ENCODE results near the gene RSAD2. TPM values are rescaled to one million over a fixed set of nuclear protein-coding genes. Genes with fewer than 3 reads are reported as not detected.

RSAD2 gene
- total and polyA plus RNA-seq, 2 of the 4 experiments (the other 2 are of a cell fraction): not detected

GRCh38 chr2:6932206-6932605 lies 54.6 kb downstream of the RSAD2 start:
- WGBS, 2 experiments (ENCODE audit: extremely low coverage in 2 of 2, insufficient read length in 1 of 2): no CpG with 5 or more reads among the region's 1 CpG
- H4K91ac ChIP-seq (ENCODE audit: insufficient read depth, low read depth, low read length): no peak overlapping the region
- no peak for ATAC-seq (ENCODE audit: low read depth)

More at GRCh38 chr2:6932206-6932605, 54.6 kb downstream of the RSAD2 start:
- no peaks in the 10 kb centered on the region; the same call in 1 of the 2 replicates for H3K27me3 ChIP-seq (ENCODE audit: control insufficient read depth, insufficient read depth, low read length)
- no peak overlapping the region for H3K56ac ChIP-seq (ENCODE audit: extremely low read depth, insufficient read depth, low read length)
- no peak overlapping the region for H4K5ac ChIP-seq (ENCODE audit: low read depth, low read length)
- H2BK120ac ChIP-seq (ENCODE audit: low read depth, low read length): no peak overlapping the region
- H2AK5ac ChIP-seq (ENCODE audit: low read depth, low read length): no peak overlapping the region
- intact Hi-C loops (cut with micrococcal nuclease) (no loop called here), in situ Hi-C loops (cut with MboI; ENCODE audit: low sequenced_read_pairs) (no loop called here), dilution Hi-C loops (cut with HindIII; ENCODE audit: low sequenced_read_pairs, unreplicated experiment) (no loop called here)
- no peak overlapping the region for H3K18ac ChIP-seq (ENCODE audit: low read depth, low read length)
- H3K36me3 ChIP-seq (ENCODE audit: control insufficient read depth, insufficient read depth, low read length): no peaks in the 10 kb centered on the region
- no peaks in the 10 kb centered on the region for H3K9me1 ChIP-seq (ENCODE audit: insufficient read depth, low read length)
- H3K14ac ChIP-seq (replicated peaks; ENCODE audit: low read depth, low read length): no peak overlapping the region
- no peak overlapping the region for H2BK5ac ChIP-seq (ENCODE audit: low read depth, low read length, poor library complexity, severe bottlenecking)
- no peak overlapping the region for H2BK20ac ChIP-seq (ENCODE audit: low read depth, low read length)
- H3K79me1 ChIP-seq (ENCODE audit: low read depth in 1 of 2, low read length in 2 of 2): no peaks in the 10 kb centered on the region
- H3K4me1 ChIP-seq (ENCODE audit: control insufficient read depth, insufficient read depth, low read length): no peaks in the 10 kb centered on the region
- no peaks in the 10 kb centered on the region for H3K9me3 ChIP-seq (ENCODE audit: control insufficient read depth, insufficient read depth, low read length)
- no peak overlapping the region for H3K4me2 ChIP-seq (ENCODE audit: low read depth, low read length)
- H4K20me1 ChIP-seq (ENCODE audit: insufficient read depth, low read length): no peaks in the 10 kb centered on the region
- CTCF ChIA-PET: no interaction called here
- BruUV-seq (replicated peaks): no TSS peak
- H2BK15ac ChIP-seq (ENCODE audit: low read depth, low read length): no peak overlapping the region
- H3K9ac ChIP-seq (ENCODE audit: low read depth, low read length): no peak overlapping the region
- H3K23ac ChIP-seq (ENCODE audit: low read depth, low read length): no peak overlapping the region
- no peak overlapping the region for H3K27ac ChIP-seq (ENCODE audit: insufficient read depth, low read length)
- no peak overlapping the region for H2AK9ac ChIP-seq (replicated peaks; ENCODE audit: low read depth, low read length, poor library complexity)
- POLR2A ChIA-PET (ENCODE audit: unreplicated experiment): no interaction called here
- DNase-seq: no peak
- H3K4ac ChIP-seq (ENCODE audit: low read depth, low read length): no peak overlapping the region
- H2AFZ ChIP-seq (replicated peaks; ENCODE audit: low read length, poor library complexity): no peak overlapping the region
- no peak for TF ChIP-seq RFX5 (IDR thresholded peaks at IDR 0.05; ENCODE audit: low read depth, low read length)
- no peak for TF ChIP-seq ELK1 (IDR thresholded peaks at IDR 0.05; ENCODE audit: borderline replicate concordance, low read depth, low read length)
- no peak for TF ChIP-seq BHLHE40 (IDR thresholded peaks at IDR 0.05; ENCODE audit: low read depth, low read length)
- TF ChIP-seq FOS (IDR thresholded peaks at IDR 0.05; ENCODE audit: low read depth, low read length): no peak
- TF ChIP-seq POLR2A (IDR thresholded peaks at IDR 0.05; ENCODE audit: low read depth, low read length): no peak
- no peak for TF ChIP-seq MAFK (IDR thresholded peaks at IDR 0.05; ENCODE audit: low read depth, low read length)
- TF ChIP-seq NFE2L2 (IDR thresholded peaks at IDR 0.05; ENCODE audit: low read depth, low read length): no peak
- TF ChIP-seq CHD1 (IDR thresholded peaks at IDR 0.05; ENCODE audit: low read depth, low read length): no peak
- TF ChIP-seq MXI1 (IDR thresholded peaks at IDR 0.05; ENCODE audit: borderline replicate concordance, low read depth, low read length): no peak
- no peak for TF ChIP-seq USF2 (IDR thresholded peaks at IDR 0.05; ENCODE audit: low read depth, low read length)
- no peak for TF ChIP-seq RAD21 (IDR thresholded peaks at IDR 0.05; ENCODE audit: low read length)
- H3K4me3 ChIP-seq (ENCODE audit: insufficient read depth, low read depth, low read length): no peak overlapping the region
- no peak overlapping the region for H4K8ac ChIP-seq (ENCODE audit: low read depth in 2 of 2, low read length in 2 of 2)

Measured in IMR-90 (cell line).